PC-3 (cell line): Measurements from ENCODE around the gene TMEM163. TPM values are rescaled to one million over a fixed set of nuclear protein-coding genes. Genes with fewer than 3 reads are reported as not detected.

Experiments
- ATAC-seq: fragments of 200-7000 bp; cut with Tn5 transposase; 2 replicates; pipeline ENCODE4 v1.9.1; 2020; ENCODE audit warnings: mild to moderate bottlenecking, moderate library complexity
- BruUV-seq: library from RNA; stranded (reverse); fragments of 400-500 nt; replicated peaks from 2 replicates; lab custom pipeline; 2021; lab: Mats Ljungman, UMichigan
- CTCF ChIA-PET: fragments of 300-600 bp; sonication (Branson Sonifier 250); formaldehyde crosslinking; loops from one replicate; lab custom pipeline; 2022; ENCODE audit warnings: antibody characterized with exemption; lab: Charles Lee
- POLR2A ChIA-PET: fragments of 300-600 bp; sonication (Branson Sonifier 250); formaldehyde crosslinking; loops from one replicate; lab custom pipeline; 2022; ENCODE audit warnings: antibody characterized with exemption; ENCODE audit not compliant: unreplicated experiment; lab: Charles Lee
- DNase-seq: peaks from one replicate; pipeline ENCODE4 v3.0.0-alpha.2; 2015
- H2AFZ ChIP-seq: fragments of 300-600 bp; sonication (generic); 2 replicates; pipeline ENCODE4 v1.6.0; 2016; ENCODE audit warnings: antibody characterized with exemption, low read length
- H3F3A ChIP-seq: fragments of 300-600 bp; sonication (generic); one replicate; pipeline ENCODE4 v1.6.0; 2017; ENCODE audit warnings: antibody characterized with exemption, low read length, control low read depth, mild to moderate bottlenecking; ENCODE audit not compliant: unreplicated experiment
- H3K27ac ChIP-seq: fragments of 300-600 bp; sonication (generic); 2 replicates; pipeline ENCODE4 v1.5.1; 2016; ENCODE audit warnings: mild to moderate bottlenecking, low read length
- H3K27me3 ChIP-seq: fragments of 300-600 bp; sonication (generic); 2 replicates; pipeline ENCODE4 v1.6.1; 2016; ENCODE audit warnings: low read length, mixed read lengths
- H3K36me3 ChIP-seq: fragments of 300-600 bp; sonication (generic); 2 replicates; pipeline ENCODE4 v1.6.1; 2016; ENCODE audit warnings: low read depth, mixed run types, low read length, mixed read lengths
- H3K4me1 ChIP-seq: fragments of 300-600 bp; sonication (generic); 2 replicates; pipeline ENCODE4 v1.5.1; 2016; ENCODE audit warnings: low read length; ENCODE audit not compliant: insufficient read depth
- H3K4me2 ChIP-seq: fragments of 300-600 bp; sonication (generic); 2 replicates; pipeline ENCODE4 v1.6.0; 2016; ENCODE audit warnings: low read length
- H3K4me3 ChIP-seq: fragments of 300-600 bp; sonication (generic); 2 replicates; pipeline ENCODE4 v1.5.1; 2016; ENCODE audit warnings: mild to moderate bottlenecking, low read length, mixed read lengths
- H3K79me2 ChIP-seq: fragments of 300-600 bp; sonication (generic); 2 replicates; pipeline ENCODE4 v1.6.1; 2017; ENCODE audit warnings: low read length, mixed read lengths
- H3K9ac ChIP-seq: fragments of 300-600 bp; sonication (generic); 2 replicates; pipeline ENCODE4 v1.6.0; 2016; ENCODE audit warnings: mild to moderate bottlenecking, low read length
- H3K9me2 ChIP-seq: fragments of 300-600 bp; sonication (generic); replicated peaks from 2 replicates; pipeline ENCODE4 v1.6.1; 2016; ENCODE audit warnings: mixed run types, low read length, mixed read lengths
- H3K9me3 ChIP-seq: fragments of 300-600 bp; sonication (generic); 2 replicates; pipeline ENCODE4 v1.6.1; 2016; ENCODE audit warnings: low read length, mixed read lengths
- H4K20me1 ChIP-seq: fragments of 300-600 bp; sonication (generic); 2 replicates; pipeline ENCODE4 v1.6.1; 2016; ENCODE audit warnings: low read length, mixed read lengths
- EZH2 ChIP-seq: fragments of 300-600 bp; sonication (generic); IDR thresholded peaks from one replicate; pipeline ENCODE4 v1.6.1; 2017; ENCODE audit warnings: antibody characterized with exemption, mild to moderate bottlenecking, low read length; ENCODE audit not compliant: unreplicated experiment
- EZH2phosphoT487 ChIP-seq: fragments of 300-600 bp; sonication (generic); IDR thresholded peaks from 2 replicates; pipeline ENCODE4 v1.6.1; 2018; ENCODE audit warnings: mild to moderate bottlenecking, antibody characterized with exemption, low read length, borderline replicate concordance
- intact Hi-C: fragments of 100-400 bp; cut with micrococcal nuclease; formaldehyde crosslinking; loops from 2 replicates; pipeline ENCODE4 v1.9.0; 2023
- total RNA-seq: library from RNA; depleted of rRNA; stranded (reverse); fragments of >200 nt; gene quantifications from 2 replicates; pipeline ENCODE4 v1.2.3, GENCODE V29; 2014
- TF ChIP-seq, protein P1 (sequence below): fragments of 300-600 bp; sonication (generic); conservative IDR thresholded peaks from 2 replicates; pipeline ENCODE4 v1.5.1; 2017; ENCODE audit warnings: antibody characterized with exemption, low read depth, mild to moderate bottlenecking, low read length

Gene TMEM163
- total RNA-seq, 1 experiment from 2014 or later: 0.47 TPM

DNA sequence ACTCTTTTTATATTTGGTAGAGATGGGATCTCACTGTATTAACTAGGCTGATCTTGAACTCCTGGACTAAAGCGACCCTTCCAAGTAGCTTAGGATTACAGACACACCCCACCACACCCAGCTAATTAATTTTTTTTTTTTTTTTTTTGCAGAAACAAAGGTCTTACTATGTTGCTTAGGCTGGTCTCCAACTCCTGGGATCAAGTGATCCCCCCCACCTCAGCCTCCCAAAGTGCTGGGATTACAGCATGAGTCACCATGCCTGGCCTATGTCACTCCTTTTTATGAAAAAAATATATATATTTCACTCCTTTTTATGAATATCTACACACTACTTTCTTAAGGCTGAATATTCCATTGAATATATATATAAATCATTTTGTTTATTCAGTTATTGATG lies 302.2 kb downstream of the TMEM163 start:
- no peak overlapping the region for H3K9ac ChIP-seq
- no peaks in the 10 kb centered on the region for H3F3A ChIP-seq
- H3K4me3 ChIP-seq: no peak overlapping the region
- POLR2A ChIA-PET: interaction anchor here (0.6 kb wide), 1 partner anchor 8 kb away, joined by 7 read pairs; no protein-coding TSS in a partner anchor
- H2AFZ ChIP-seq: no peak overlapping the region
- H3K79me2 ChIP-seq: no peaks in the 10 kb centered on the region
- no peaks in the 10 kb centered on the region for H4K20me1 ChIP-seq
- no TSS peak for BruUV-seq
- H3K27ac ChIP-seq: no peak overlapping the region
- no peaks in the 10 kb centered on the region for H3K9me3 ChIP-seq
- H3K27me3 ChIP-seq: no peaks in the 10 kb centered on the region
- H3K36me3 ChIP-seq: no peaks in the 10 kb centered on the region
- DNase-seq (peak; percentile 15), ATAC-seq (peak; percentile 48)
- intact Hi-C loops: no loop called here
- H3K9me2 ChIP-seq: no peaks in the 10 kb centered on the region
- CTCF ChIA-PET: interaction anchor here (1.2 kb wide), 1 partner anchor 34 kb away, joined by 3 read pairs; no protein-coding TSS in a partner anchor
- H3K4me1 ChIP-seq: peaks cover 8% of the 10 kb centered on the region; the same call in 1 of the 2 replicates
- no peak for TF ChIP-seq EZH2phosphoT487
- TF ChIP-seq, protein P1, sequence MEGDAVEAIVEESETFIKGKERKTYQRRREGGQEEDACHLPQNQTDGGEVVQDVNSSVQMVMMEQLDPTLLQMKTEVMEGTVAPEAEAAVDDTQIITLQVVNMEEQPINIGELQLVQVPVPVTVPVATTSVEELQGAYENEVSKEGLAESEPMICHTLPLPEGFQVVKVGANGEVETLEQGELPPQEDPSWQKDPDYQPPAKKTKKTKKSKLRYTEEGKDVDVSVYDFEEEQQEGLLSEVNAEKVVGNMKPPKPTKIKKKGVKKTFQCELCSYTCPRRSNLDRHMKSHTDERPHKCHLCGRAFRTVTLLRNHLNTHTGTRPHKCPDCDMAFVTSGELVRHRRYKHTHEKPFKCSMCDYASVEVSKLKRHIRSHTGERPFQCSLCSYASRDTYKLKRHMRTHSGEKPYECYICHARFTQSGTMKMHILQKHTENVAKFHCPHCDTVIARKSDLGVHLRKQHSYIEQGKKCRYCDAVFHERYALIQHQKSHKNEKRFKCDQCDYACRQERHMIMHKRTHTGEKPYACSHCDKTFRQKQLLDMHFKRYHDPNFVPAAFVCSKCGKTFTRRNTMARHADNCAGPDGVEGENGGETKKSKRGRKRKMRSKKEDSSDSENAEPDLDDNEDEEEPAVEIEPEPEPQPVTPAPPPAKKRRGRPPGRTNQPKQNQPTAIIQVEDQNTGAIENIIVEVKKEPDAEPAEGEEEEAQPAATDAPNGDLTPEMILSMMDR: no peak
- no peak for TF ChIP-seq EZH2
- H3K4me2 ChIP-seq: no peak overlapping the region

DNA sequence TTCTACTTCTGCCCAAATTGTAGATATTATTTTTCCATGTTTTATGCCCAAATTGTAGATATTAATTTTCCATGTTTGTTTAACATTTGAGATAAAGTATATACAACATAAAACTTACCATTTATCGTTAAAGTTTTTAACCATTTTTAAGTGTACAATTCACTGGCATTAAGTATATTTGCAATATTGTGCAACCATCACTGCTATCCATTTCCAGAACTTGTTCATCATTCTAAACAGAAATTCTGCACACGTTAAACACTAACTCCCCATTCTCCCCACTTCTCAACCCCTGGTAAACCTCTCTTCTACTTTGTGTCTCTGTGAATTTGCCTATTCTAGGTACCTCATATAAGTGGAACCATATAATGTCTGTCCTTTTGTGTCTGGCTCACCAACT lies 302.8 kb downstream of the TMEM163 start:
- no peaks in the 10 kb centered on the region for H3K9me3 ChIP-seq
- DNase-seq (no peak), ATAC-seq (no peak)
- ChIA-PET CTCF (interaction anchor here (1.2 kb wide), 1 partner anchor 35 kb away, joined by 3 read pairs; no protein-coding TSS in a partner anchor), POLR2A (interaction anchor here (0.6 kb wide), 1 partner anchor 8 kb away, joined by 7 read pairs; no protein-coding TSS in a partner anchor)
- no peak overlapping the region for H3K9ac ChIP-seq
- H3K4me3 ChIP-seq: no peak overlapping the region
- H3K36me3 ChIP-seq: no peaks in the 10 kb centered on the region
- TF ChIP-seq EZH2 (no peak), EZH2phosphoT487 (no peak)
- TF ChIP-seq, protein P1: no peak
- intact Hi-C loops: no loop called here
- H3K9me2 ChIP-seq: no peaks in the 10 kb centered on the region
- H3K4me2 ChIP-seq: no peak overlapping the region
- no peaks in the 10 kb centered on the region for H3K27me3 ChIP-seq
- peaks cover 9% of the 10 kb centered on the region; the same call in 1 of the 2 replicates for H3K4me1 ChIP-seq
- H3F3A ChIP-seq: no peaks in the 10 kb centered on the region
- no peak overlapping the region for H3K27ac ChIP-seq
- BruUV-seq: TSS peak; percentile 62
- no peak overlapping the region for H2AFZ ChIP-seq
- H3K79me2 ChIP-seq: no peaks in the 10 kb centered on the region
- H4K20me1 ChIP-seq: no peaks in the 10 kb centered on the region

DNA sequence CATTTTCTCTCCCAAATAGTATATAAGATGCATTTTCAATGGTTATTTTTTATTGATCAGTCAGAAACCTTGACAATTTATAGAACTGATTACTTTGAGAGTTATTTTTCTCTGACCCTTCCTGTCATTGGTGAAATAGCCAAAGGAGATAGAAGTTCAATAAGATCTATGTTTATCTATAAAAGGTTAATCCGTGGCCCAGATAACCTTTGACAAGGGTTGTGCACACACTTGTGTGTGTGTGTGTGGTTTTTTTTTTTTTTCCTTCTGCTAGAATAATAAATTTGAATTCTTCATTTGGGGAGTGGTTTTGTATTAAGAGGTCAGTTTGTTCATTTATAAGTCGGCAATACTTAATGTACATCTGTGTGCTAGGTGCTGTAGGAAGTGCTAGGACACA lies 304.9 kb downstream of the TMEM163 start:
- Histone ChIP-seq H3K9ac (no peak overlapping the region), H3K4me1 (peaks cover 13% of the 10 kb centered on the region), H3F3A (no peaks in the 10 kb centered on the region), H3K27ac (no peak overlapping the region), H3K9me2 (no peaks in the 10 kb centered on the region), H4K20me1 (0 out of 2 replicates have a peak, but pooled peaks cover 4% of the 10 kb centered on the region), H2AFZ (no peak overlapping the region), H3K4me2 (no peak overlapping the region), H3K79me2 (no peaks in the 10 kb centered on the region), H3K4me3 (no peak overlapping the region), H3K36me3 (no peaks in the 10 kb centered on the region), H3K9me3 (no peaks in the 10 kb centered on the region), H3K27me3 (no peaks in the 10 kb centered on the region)
- no TSS peak for BruUV-seq
- TF ChIP-seq, protein P1: no peak
- CTCF ChIA-PET: interaction anchor here (0.8 kb wide), 1 partner anchor 37 kb away, joined by 3 read pairs; no protein-coding TSS in a partner anchor
- ATAC-seq (no peak), DNase-seq (no peak)
- intact Hi-C loops: loop anchor here (2.0 to 5.0 kb wide), 4 partner anchors 37 to 527 kb away; no protein-coding TSS in a partner anchor
- POLR2A ChIA-PET: no interaction called here
